Astrocyte (in vitro differentiated cells and primary cell): ENCODE measurements around the gene AGGF1.

Source experiments
- EZH2 ChIP-seq: IDR thresholded peaks from 2 replicates; pipeline ENCODE4 v1.6.1; 2012; ENCODE audit warnings: mild to moderate bottlenecking, low read length, inconsistent platforms; ENCODE audit not compliant: insufficient read depth
- TF ChIP-seq, protein P1 (sequence below): IDR thresholded peaks from 2 replicates; pipeline ENCODE4 v1.5.1; 2011; ENCODE audit warnings: low read depth, mild to moderate bottlenecking, inconsistent platforms, low read length, moderate library complexity; ENCODE audit not compliant: insufficient read depth

DNA sequence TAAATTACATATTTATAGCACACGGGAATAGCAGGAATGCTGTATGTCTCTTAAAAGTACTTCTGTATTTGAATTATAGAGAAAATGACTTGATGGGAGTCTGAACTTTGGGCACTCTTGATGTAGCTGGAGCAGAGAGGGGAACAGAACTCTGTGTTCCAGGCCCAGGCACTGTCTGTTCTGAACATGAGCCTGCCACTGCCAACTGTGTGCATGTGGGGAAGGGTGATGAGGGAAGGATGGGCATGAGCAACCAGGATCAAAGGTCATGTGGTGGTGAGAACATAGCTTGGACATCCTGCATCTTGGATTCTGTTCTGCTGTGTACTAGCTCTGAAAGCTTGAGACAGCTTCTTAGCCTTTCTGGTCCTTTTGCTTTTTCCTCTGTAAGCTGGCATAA is 73.3 kb downstream of the AGGF1 start:
- TF ChIP-seq, protein P1, sequence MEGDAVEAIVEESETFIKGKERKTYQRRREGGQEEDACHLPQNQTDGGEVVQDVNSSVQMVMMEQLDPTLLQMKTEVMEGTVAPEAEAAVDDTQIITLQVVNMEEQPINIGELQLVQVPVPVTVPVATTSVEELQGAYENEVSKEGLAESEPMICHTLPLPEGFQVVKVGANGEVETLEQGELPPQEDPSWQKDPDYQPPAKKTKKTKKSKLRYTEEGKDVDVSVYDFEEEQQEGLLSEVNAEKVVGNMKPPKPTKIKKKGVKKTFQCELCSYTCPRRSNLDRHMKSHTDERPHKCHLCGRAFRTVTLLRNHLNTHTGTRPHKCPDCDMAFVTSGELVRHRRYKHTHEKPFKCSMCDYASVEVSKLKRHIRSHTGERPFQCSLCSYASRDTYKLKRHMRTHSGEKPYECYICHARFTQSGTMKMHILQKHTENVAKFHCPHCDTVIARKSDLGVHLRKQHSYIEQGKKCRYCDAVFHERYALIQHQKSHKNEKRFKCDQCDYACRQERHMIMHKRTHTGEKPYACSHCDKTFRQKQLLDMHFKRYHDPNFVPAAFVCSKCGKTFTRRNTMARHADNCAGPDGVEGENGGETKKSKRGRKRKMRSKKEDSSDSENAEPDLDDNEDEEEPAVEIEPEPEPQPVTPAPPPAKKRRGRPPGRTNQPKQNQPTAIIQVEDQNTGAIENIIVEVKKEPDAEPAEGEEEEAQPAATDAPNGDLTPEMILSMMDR = no peak
- TF ChIP-seq EZH2 = no peak
